OCI-LY7 (cell line): Measurements from ENCODE around the gene LDLRAD4.

ENCODE experiments used
- EZH2phosphoT487 ChIP-seq: fragments of 200-600 bp; sonication (generic); IDR thresholded peaks from 2 replicates; pipeline ENCODE4 v1.6.1; 2018; ENCODE audit warnings: low read depth, borderline replicate concordance, mild to moderate bottlenecking, mixed run types, antibody characterized with exemption, low read length, moderate library complexity, mixed read lengths
- TF ChIP-seq, protein P1 (sequence below): fragments of 200-600 bp; sonication (generic); conservative IDR thresholded peaks from 2 replicates; pipeline ENCODE4 v1.5.1; 2014; ENCODE audit warnings: mild to moderate bottlenecking, antibody characterized with exemption, low read length, moderate library complexity, mixed read lengths

DNA sequence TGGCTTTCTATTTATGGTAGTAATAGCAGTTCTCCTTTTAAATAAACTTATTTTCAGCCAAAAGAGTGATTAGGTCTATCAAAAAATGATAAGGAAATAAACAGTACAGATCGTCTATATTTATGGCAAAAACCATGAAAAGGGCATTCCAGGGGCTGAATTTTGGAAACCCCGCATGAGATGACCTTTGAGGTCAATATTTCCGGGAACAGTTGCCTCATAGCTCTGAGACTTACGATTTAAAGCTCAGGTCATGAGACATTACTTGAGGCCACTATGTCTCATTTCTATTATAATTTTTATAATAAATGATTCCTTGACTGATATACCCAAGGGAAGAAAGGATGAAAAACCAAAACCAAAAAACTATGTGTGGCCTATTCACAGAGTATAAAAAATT, 101.1 kb downstream of the LDLRAD4 start:
- TF ChIP-seq, protein P1, sequence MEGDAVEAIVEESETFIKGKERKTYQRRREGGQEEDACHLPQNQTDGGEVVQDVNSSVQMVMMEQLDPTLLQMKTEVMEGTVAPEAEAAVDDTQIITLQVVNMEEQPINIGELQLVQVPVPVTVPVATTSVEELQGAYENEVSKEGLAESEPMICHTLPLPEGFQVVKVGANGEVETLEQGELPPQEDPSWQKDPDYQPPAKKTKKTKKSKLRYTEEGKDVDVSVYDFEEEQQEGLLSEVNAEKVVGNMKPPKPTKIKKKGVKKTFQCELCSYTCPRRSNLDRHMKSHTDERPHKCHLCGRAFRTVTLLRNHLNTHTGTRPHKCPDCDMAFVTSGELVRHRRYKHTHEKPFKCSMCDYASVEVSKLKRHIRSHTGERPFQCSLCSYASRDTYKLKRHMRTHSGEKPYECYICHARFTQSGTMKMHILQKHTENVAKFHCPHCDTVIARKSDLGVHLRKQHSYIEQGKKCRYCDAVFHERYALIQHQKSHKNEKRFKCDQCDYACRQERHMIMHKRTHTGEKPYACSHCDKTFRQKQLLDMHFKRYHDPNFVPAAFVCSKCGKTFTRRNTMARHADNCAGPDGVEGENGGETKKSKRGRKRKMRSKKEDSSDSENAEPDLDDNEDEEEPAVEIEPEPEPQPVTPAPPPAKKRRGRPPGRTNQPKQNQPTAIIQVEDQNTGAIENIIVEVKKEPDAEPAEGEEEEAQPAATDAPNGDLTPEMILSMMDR, result no peak
- TF ChIP-seq EZH2phosphoT487, result no peak
